GM18499 (cell line): ENCODE measurements around the gene CEP112.

Experiments
- ATAC-seq: cut with Tn5 transposase; IDR thresholded peaks from one replicate; pipeline ENCODE4 v1.9.1; 2021; ENCODE audit warnings: moderate number of reproducible peaks; ENCODE audit not compliant: insufficient read depth, unreplicated experiment

Gene CEP112

DNA sequence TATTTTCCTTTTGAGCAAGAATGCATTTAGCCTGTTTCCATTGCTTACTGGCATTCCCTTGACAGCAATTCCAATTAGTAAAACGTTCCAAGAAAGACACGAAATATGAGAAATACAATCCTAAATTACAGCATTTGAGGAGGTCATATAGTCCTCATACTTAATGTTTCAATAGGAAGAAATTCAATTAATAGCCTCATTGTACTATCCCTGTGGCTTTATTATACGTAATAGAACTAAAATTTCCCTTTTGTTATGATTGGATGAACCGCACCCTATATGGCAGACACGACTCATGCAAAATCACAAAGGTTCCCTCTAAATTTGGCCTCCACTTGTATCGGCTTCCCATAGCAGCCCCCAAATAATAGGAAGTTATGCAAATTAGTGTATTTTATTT, 291.7 kb downstream of the CEP112 start:
- ATAC-seq: no peak

GRCh38 chr17:65898651-65899050, 293.3 kb downstream of the CEP112 start:
- no peak for ATAC-seq

GRCh38 chr17:65896889-65897288, 295.0 kb downstream of the CEP112 start:
- ATAC-seq: no peak

DNA sequence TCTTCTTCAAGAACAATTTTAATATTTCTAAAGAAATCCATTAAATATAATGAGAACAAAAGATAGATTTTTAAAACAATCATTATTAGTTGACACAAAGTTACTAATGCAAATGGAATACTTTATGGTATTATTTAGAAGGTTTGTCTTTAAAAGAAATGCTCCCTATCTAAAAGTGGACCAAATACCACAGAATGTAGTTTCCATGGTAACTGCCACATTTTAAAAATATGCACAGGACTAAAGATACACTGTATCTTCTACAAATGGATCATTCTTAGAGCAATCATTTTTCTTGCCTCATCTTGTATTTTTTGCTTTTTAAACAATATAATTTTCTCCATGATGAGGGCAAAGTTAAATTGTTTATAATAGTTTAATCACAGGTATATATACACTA, 296.0 kb downstream of the CEP112 start:
- no peak for ATAC-seq

GRCh38 chr17:65893692-65894279, 298.1 kb downstream of the CEP112 start:
- ATAC-seq: no peak

- no peak for ATAC-seq
These were observed 299.0 kb downstream of the CEP112 start for GRCh38 chr17:65892912-65893377.

DNA sequence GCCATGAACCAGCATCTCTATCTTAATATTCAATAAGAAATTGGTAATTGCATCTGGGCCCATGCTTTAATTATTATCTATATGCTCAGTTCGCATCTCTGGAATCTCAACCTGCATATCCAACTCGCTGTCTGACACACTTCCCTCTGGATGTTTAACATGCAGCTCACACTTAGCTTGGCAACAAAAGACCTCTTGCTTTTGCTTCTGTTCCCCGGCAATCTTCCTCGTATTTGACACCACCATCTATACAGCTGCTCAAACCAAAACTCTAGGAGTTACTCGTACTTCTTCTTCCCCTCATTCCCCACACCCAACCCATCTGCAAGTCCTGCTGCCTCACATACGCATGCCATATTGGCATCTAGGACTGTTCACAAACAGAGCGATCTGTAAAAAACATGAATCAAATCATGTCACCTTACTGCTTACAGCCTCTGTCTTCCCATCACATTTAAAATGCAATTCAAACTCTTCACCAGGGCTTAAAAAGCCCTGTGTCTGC, 300.6 kb downstream of the CEP112 start:
- no peak for ATAC-seq

DNA sequence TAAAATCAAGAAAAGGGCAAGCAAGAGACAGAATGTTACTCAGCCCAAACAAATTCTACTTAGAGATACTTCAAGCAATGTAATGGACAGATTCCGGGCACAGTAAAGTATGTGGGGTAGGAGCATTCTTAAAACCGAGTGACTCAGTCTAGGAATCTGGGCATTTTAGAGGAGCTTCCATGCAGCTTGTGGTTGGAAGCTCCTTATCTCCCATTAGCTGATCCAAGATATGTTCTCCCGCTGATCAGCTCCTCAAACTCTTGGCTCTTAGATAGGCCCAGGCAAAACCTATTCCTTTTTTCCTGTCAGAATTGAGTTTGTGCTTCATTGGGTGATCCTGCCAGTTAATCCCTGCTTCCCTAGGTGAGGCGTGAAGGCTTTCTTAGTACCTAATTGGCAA, 303.3 kb downstream of the CEP112 start:
- no peak for ATAC-seq

DNA sequence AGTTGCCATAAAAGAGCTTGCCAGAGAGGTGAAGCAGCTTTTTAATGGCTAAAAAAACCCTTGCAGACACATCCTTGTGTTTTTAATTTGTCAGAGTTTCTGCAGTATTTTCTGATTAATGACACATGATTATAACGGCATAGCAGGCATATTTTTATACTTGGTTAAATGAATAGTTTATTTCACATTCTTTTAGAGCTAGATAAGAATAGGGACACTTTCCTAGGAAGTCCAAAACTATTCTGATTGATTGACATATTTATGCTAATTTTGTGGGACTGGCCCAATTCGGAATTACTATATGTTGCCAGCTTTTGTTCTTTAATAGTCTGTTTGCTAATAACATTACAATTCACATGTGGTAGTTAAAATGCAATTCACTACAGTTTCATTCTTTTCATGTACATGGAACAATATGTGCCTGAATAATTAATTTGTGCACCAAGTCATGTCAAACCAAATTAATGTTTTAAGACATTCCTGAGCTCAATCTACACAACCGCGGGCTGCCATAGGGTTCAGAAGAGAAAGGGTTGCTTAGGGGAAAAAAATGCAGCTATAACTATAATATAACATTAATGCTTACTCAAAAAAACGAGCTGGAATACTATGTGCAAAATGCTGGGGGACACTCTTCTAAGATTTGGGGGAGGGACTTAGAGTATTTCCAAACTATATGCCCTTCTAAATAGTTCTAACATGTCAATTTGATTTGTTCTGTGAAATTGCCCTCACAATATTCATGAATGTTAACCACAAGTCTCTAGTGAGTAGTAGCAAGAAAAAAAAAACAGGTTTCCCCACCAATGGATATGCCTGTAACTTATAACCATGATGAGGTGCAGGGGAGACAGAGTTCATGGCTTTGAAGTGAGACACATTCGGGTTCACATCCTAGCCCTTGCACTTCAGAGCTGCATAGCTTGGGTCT, 305.4 kb downstream of the CEP112 start:
- ATAC-seq: no peak

DNA sequence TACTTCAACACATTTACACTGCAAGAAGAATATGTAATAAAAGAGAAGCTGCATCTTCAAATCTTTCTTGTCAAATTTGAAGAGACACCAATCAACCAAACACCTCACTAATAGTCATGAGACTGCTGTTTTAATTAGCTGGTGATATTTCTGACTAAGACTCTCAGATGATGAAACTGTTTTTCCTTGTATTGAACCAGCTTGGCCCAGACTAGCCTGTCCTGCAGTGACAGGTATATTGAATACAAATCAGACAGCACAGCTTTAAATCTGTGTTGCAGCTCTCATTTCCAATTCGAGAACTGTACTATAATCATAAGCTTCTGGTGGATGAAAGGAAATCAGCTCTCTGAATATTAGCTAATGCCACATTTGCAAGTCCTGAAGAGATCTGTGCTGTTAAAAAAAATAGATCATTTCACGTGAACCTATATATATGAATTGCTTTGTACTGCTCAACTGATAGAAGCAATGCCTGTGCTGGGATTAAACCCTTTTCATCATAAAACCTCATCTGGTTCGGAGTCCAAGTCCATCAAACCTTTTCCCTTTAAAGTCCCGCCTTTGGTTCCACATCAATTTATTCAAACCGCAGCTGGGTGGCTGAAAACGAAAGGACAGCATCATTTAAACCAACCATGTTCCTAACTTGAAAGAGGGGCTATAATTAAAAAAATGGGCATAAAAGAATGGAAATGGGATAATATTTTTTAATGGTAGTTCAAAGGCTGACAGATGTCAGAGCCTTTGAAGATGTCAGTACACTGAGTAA, 306.2 kb downstream of the CEP112 start:
- no peak for ATAC-seq

GRCh38 chr17:65876985-65877384, 314.9 kb downstream of the CEP112 start:
- no peak for ATAC-seq

DNA sequence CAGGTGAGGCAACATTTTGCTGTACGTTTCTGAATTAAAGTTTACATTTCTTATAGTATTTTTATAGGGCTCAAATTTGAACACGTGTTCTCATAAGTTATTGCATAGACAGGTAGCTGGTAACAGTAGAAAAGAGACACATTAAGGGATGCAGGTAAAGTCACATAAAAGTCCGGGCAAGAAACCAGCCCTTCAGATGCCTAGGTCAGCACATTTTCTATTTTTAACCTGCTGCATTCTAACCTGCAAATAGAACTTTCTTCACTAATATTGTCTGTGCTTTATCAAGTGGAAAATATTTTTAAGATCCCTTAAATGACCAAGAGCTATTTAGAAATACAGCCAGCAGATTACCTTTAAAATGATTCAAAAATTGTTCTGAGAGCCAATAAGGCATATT, 323.1 kb downstream of the CEP112 start:
- no peak for ATAC-seq

GRCh38 chr17:65867014-65867413, 324.9 kb downstream of the CEP112 start:
- ATAC-seq: no peak

DNA sequence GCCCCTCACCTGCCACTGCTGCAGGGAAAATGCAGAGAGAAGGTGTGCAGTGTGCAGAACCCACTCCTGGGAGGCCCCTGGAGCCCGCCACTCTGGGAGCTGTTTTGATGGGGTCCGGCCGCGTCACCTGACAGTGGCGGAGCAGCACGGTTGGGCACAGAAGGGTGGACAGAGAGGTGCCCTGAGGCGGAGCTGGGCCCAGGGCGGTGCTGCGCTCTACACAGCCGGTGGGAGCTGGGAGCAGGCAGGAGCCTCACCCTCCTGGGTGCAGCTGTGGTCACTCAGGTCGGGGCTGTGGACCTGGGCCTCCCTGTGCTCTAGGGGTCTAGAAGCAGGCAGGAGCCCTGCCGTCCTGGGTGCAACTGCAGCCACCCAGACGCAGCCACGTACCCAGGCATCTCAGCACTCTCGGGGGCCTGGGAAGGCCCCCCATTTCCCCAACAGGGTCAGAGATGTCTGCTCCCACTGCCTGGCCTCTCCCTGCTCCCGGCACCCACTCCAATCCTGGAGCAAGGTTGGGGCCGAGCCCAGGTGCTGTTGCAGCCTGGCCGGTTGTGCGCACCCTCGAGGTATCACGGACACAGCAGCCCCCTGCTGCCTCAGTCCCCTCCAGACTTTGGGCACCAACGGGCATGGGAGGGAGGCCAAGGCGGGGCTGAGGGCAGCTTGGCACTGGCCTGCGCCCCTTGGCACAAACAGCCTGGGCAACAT, 326.1 kb downstream of the CEP112 start:
- no peak for ATAC-seq

DNA sequence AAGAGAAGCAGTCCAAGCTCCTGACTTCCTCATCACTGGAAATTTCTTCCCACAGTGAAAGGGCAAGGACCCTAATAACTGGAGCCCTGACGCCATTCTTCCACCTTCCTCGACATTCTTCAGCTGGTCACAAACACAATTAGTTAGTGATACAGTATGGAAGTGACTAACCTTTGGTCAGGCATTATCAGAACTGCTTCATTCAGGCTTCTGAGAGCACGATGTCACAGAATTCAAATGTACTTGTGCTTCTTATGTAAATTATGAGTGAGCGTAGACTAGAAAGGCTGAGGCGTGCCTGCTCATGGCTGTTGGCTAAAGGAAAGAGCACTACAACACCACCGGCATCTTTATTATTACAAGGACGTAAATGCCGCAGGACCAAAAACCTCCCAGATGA, 327.5 kb downstream of the CEP112 start:
- no peak for ATAC-seq

DNA sequence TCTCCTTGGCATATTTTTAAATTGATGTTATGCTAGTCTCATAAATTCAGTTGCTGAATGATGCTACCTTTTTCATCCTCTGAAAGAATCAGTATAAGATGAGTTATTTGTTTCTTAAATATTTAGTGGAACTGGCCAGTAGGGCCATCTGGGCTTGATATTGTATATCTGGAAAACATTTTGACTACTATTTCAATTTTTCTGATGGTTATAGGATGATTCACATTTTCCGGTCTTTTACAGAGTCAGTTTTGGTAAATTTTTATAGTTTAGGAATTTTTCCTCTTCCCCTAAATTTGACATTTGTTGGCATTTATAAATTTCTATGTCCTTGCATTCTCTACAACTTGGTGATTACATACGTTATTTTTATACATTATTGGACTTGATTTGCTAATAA, 334.2 kb downstream of the CEP112 start:
- no peak for ATAC-seq

- ATAC-seq: no peak
These were observed 335.1 kb downstream of the CEP112 start for GRCh38 chr17:65856865-65857264.

GRCh38 chr17:65855675-65856074, 336.3 kb downstream of the CEP112 start:
- no peak for ATAC-seq

DNA sequence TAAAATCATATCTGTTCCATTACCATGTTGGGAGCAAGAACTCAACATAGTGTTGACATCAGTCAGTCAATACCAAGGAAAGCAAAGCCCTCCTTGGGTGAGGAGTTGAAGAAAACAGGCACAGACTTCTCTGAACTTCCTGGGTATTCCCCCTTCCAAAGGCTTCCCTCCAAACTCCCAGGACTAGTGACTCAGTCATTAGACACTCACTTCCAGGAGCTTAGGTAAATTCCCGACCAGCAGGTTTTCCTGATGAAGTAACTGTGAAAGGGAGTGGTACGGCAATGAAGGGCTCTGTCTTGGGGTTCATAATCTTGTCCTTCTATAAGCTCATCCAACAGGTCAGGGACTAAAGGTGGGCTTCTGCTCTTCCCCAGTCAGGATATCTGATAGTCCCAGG, 336.7 kb downstream of the CEP112 start:
- ATAC-seq: no peak

GRCh38 chr17:65853816-65854215, 338.1 kb downstream of the CEP112 start:
- no peak for ATAC-seq
